Measurements from ENCODE around the gene PRSS27.

Gene PRSS27

DNA sequence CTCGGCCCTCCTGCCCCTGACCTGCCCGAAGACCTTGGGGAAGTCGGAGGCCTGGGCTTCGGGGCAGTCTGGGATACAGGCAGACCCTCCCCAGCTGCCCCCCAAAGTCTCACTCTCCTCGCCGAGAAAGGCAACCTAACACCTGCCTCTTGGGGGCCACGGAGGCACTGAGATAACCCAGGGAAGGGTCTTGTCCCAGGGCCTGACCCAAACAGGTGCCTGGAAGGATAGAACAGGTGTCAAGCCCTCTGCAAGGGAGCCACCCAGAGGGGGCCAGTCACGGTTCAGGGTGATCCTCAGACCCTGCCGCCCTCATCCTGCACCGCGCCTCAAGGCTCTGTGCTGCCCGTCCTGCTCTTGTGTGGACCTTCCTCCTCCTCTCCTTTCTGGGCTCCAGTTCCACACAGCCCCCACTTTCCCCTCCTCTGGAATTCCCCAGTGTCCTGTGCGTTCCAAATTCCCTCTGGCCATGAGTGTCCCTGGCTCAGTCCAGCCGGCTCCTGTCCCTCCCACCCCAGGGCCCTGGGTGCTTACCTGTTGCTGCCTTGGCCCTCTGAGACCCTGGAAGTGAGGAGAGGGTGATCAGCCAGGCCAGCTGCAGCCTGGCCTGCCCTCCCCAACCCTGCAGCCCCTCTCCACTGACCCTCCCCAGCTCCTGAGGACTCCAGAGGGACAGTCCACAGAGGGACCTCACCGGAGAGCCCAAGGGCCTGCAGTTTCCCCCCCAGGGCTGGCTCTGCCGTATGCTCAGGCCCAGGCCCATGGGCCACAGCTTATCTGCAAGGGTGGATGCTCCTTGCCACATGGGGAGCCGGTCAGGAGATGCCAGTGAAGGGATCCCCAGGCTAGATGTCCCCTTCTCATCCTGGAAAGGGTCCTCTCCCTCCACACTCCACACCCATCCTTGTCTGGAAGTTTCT is 3.8 kb downstream of the PRSS27 start:
- Histone ChIP-seq H3K27ac (ENCODE audit: insufficient read depth, low read length, poor library complexity, severe bottlenecking) (no peak overlapping the region), H3K4me1 (ENCODE audit: control insufficient read depth, insufficient read depth, low read length, poor library complexity, severe bottlenecking) (peaks cover 9% of the 10 kb centered on the region), H3K4me3 (ENCODE audit: insufficient read depth, low read depth, low read length, poor library complexity, severe bottlenecking) (no peak overlapping the region), H3K9me3 (ENCODE audit: control insufficient read depth, low read length) (no peaks in the 10 kb centered on the region), H3K27me3 (replicated peaks; ENCODE audit: control insufficient read depth, insufficient read depth, low read length, poor library complexity, severe bottlenecking) (no peaks in the 10 kb centered on the region), H3K36me3 (ENCODE audit: control insufficient read depth, insufficient read depth, low read length) (no peaks in the 10 kb centered on the region)
- no peak for DNase-seq

GRCh38 chr16:2715519-2715918 is 4.5 kb downstream of the PRSS27 start:
- DNase-seq = peak; percentile 66 to 75 (median 69)
- Histone ChIP-seq H3K9me3 (ENCODE audit: control insufficient read depth, low read length) (no peaks in the 10 kb centered on the region), H3K27ac (ENCODE audit: insufficient read depth, low read length, poor library complexity, severe bottlenecking) (no peak overlapping the region), H3K4me3 (ENCODE audit: insufficient read depth, low read depth, low read length, poor library complexity, severe bottlenecking) (no peak overlapping the region), H3K27me3 (replicated peaks; ENCODE audit: control insufficient read depth, insufficient read depth, low read length, poor library complexity, severe bottlenecking) (no peaks in the 10 kb centered on the region), H3K4me1 (ENCODE audit: control insufficient read depth, insufficient read depth, low read length, poor library complexity, severe bottlenecking) (peaks cover 9% of the 10 kb centered on the region), H3K36me3 (ENCODE audit: control insufficient read depth, insufficient read depth, low read length) (no peaks in the 10 kb centered on the region)

GRCh38 chr16:2715064-2715463 is 5.0 kb downstream of the PRSS27 start:
- Histone ChIP-seq H3K27me3 (replicated peaks; ENCODE audit: control insufficient read depth, insufficient read depth, low read length, poor library complexity, severe bottlenecking) (no peaks in the 10 kb centered on the region), H3K4me1 (ENCODE audit: control insufficient read depth, insufficient read depth, low read length, poor library complexity, severe bottlenecking) (peaks cover 9% of the 10 kb centered on the region), H3K4me3 (ENCODE audit: insufficient read depth, low read depth, low read length, poor library complexity, severe bottlenecking) (no peak overlapping the region), H3K9me3 (ENCODE audit: control insufficient read depth, low read length) (no peaks in the 10 kb centered on the region), H3K36me3 (ENCODE audit: control insufficient read depth, insufficient read depth, low read length) (no peaks in the 10 kb centered on the region), H3K27ac (ENCODE audit: insufficient read depth, low read length, poor library complexity, severe bottlenecking) (no peak overlapping the region)
- DNase-seq = no peak

- Histone ChIP-seq H3K27ac (ENCODE audit: insufficient read depth, low read length, poor library complexity, severe bottlenecking) (no peak overlapping the region), H3K9me3 (ENCODE audit: control insufficient read depth, low read length) (no peaks in the 10 kb centered on the region), H3K36me3 (ENCODE audit: control insufficient read depth, insufficient read depth, low read length) (peaks cover 6% of the 10 kb centered on the region), H3K27me3 (replicated peaks; ENCODE audit: control insufficient read depth, insufficient read depth, low read length, poor library complexity, severe bottlenecking) (no peaks in the 10 kb centered on the region), H3K4me3 (ENCODE audit: insufficient read depth, low read depth, low read length, poor library complexity, severe bottlenecking) (no peak overlapping the region), H3K4me1 (ENCODE audit: control insufficient read depth, insufficient read depth, low read length, poor library complexity, severe bottlenecking) (peaks cover 9% of the 10 kb centered on the region)
- no peak for DNase-seq
These were observed 5.8 kb downstream of the PRSS27 start for GRCh38 chr16:2713985-2714774.

DNA sequence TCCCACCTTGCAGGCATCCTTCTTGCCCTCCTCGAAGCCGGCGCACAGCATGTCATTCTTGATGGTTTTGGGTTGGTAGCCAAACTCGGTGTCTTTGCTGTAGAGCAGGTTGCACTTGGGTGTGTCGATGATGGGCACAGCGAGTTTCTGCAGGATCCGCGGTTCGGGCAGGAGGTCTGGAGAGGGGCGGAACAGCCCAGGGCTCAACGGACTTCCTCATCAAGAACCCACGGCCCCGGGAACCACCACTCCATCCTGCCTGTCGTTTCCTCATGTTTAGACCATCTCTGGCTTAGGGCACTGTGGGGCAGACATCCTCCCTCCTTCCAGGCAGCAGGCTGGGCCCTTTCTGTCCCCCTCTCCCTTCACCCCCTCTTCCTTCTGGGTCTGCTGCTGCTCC is 6.5 kb downstream of the PRSS27 start:
- Histone ChIP-seq H3K27me3 (replicated peaks; ENCODE audit: control insufficient read depth, insufficient read depth, low read length, poor library complexity, severe bottlenecking) (no peaks in the 10 kb centered on the region), H3K4me3 (ENCODE audit: insufficient read depth, low read depth, low read length, poor library complexity, severe bottlenecking) (no peak overlapping the region)
- DNase-seq = no peak

DNA sequence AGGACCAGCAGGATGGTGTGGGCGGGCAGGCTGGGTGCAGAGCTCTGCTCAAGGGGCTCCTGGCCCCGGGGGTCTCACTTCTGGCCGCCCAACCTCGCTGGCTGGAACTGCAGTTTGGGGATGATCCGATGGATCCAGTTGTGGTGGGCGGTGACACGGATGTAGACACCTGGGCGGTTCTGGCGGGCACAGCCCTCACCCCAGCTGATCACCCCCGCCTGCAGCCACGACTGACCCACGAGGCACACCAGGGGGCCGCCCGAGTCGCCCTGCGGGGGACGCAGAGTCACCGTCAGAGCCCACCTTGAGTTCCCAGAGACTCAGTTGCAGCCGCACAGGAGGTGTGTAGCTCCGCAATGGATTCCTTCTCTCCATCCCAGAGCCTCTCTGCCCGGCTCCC is 7.5 kb downstream of the PRSS27 start:
- H3K27me3 ChIP-seq (replicated peaks; ENCODE audit: control insufficient read depth, insufficient read depth, low read length, poor library complexity, severe bottlenecking) = no peaks in the 10 kb centered on the region
- no peak overlapping the region for H3K4me3 ChIP-seq (ENCODE audit: insufficient read depth, low read depth, low read length, poor library complexity, severe bottlenecking)
- H3K9me3 ChIP-seq (ENCODE audit: control insufficient read depth, low read length) = no peaks in the 10 kb centered on the region
- DNase-seq = no peak
- peaks cover 9% of the 10 kb centered on the region for H3K4me1 ChIP-seq (ENCODE audit: control insufficient read depth, insufficient read depth, low read length, poor library complexity, severe bottlenecking)
- H3K36me3 ChIP-seq (ENCODE audit: control insufficient read depth, insufficient read depth, low read length) = peaks cover 18% of the 10 kb centered on the region
- H3K27ac ChIP-seq (ENCODE audit: insufficient read depth, low read length, poor library complexity, severe bottlenecking) = no peak overlapping the region

More for the DNA sequence above, 6.5 kb downstream of the PRSS27 start:
- peaks cover 8% of the 10 kb centered on the region for H3K36me3 ChIP-seq (ENCODE audit: control insufficient read depth, insufficient read depth, low read length)
- H3K4me1 ChIP-seq (ENCODE audit: control insufficient read depth, insufficient read depth, low read length, poor library complexity, severe bottlenecking) = peaks cover 9% of the 10 kb centered on the region
- no peak overlapping the region for H3K27ac ChIP-seq (ENCODE audit: insufficient read depth, low read length, poor library complexity, severe bottlenecking)
- H3K9me3 ChIP-seq (ENCODE audit: control insufficient read depth, low read length) = no peaks in the 10 kb centered on the region

- H3K9me3 ChIP-seq (ENCODE audit: control insufficient read depth, low read length) = no peaks in the 10 kb centered on the region
- no peak overlapping the region for H3K27ac ChIP-seq (ENCODE audit: insufficient read depth, low read length, poor library complexity, severe bottlenecking)
- no peak overlapping the region for H3K4me3 ChIP-seq (ENCODE audit: insufficient read depth, low read depth, low read length, poor library complexity, severe bottlenecking)
- H3K27me3 ChIP-seq (replicated peaks; ENCODE audit: control insufficient read depth, insufficient read depth, low read length, poor library complexity, severe bottlenecking) = no peaks in the 10 kb centered on the region
- peaks cover 22% of the 10 kb centered on the region for H3K36me3 ChIP-seq (ENCODE audit: control insufficient read depth, insufficient read depth, low read length)
- no peak for DNase-seq
- H3K4me1 ChIP-seq (ENCODE audit: control insufficient read depth, insufficient read depth, low read length, poor library complexity, severe bottlenecking) = peaks cover 9% of the 10 kb centered on the region
These were observed 8.0 kb downstream of the PRSS27 start for GRCh38 chr16:2712063-2712441.

DNA sequence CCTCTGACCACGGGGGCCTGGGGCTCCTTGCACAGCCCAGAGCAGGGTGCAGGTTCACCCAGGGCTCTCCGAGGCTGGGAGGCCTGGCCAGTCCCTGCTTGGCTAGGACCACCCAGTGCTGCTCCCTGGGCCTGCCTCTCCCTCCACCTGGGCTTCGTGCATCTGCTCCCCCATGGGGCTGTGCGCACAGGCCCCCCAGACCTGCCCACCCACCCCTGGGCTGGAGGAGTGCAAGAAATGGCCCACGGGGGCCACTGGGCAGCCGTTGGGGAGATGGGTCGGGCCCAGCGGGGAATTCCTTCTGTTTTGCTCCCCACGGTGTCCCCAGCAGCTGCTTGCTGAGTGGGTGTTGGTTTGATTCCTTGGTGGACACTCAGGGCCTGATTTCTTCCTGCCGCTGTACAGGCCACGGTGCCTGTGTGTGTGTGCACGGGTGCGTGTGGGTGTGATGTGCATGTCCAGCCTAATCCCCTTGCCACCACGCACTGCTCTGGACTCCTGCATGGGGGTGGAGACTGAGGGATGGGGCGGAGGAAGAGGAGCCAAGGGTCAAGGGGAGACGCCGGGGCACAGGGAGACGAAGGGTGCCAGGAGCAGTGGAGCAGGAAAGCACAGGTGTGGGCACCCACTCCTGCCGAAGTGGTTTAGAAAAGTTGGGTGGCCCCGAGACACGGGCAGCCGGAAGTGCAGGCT is 8.5 kb downstream of the PRSS27 start:
- H3K4me1 ChIP-seq (ENCODE audit: control insufficient read depth, insufficient read depth, low read length, poor library complexity, severe bottlenecking) = peaks cover 9% of the 10 kb centered on the region
- H3K27ac ChIP-seq (ENCODE audit: insufficient read depth, low read length, poor library complexity, severe bottlenecking) = no peak overlapping the region
- H3K36me3 ChIP-seq (ENCODE audit: control insufficient read depth, insufficient read depth, low read length) = peaks cover 22% of the 10 kb centered on the region
- no peaks in the 10 kb centered on the region for H3K9me3 ChIP-seq (ENCODE audit: control insufficient read depth, low read length)
- DNase-seq = no peak
- H3K27me3 ChIP-seq (replicated peaks; ENCODE audit: control insufficient read depth, insufficient read depth, low read length, poor library complexity, severe bottlenecking) = no peaks in the 10 kb centered on the region
- no peak overlapping the region for H3K4me3 ChIP-seq (ENCODE audit: insufficient read depth, low read depth, low read length, poor library complexity, severe bottlenecking)

- Histone ChIP-seq H3K36me3 (ENCODE audit: control insufficient read depth, insufficient read depth, low read length) (peaks cover 24% of the 10 kb centered on the region), H3K9me3 (ENCODE audit: control insufficient read depth, low read length) (no peaks in the 10 kb centered on the region)
These were observed 9.3 kb downstream of the PRSS27 start for GRCh38 chr16:2710711-2711231.

More at GRCh38 chr16:2710711-2711231, 9.3 kb downstream of the PRSS27 start:
- Histone ChIP-seq H3K4me1 (ENCODE audit: control insufficient read depth, insufficient read depth, low read length, poor library complexity, severe bottlenecking) (peaks cover 7% of the 10 kb centered on the region), H3K4me3 (ENCODE audit: insufficient read depth, low read depth, low read length, poor library complexity, severe bottlenecking) (no peak overlapping the region), H3K27me3 (replicated peaks; ENCODE audit: control insufficient read depth, insufficient read depth, low read length, poor library complexity, severe bottlenecking) (no peaks in the 10 kb centered on the region), H3K27ac (ENCODE audit: insufficient read depth, low read length, poor library complexity, severe bottlenecking) (no peak overlapping the region)
- DNase-seq = no peak

Data from effector memory CD4-positive, alpha-beta T cell (primary cell).